ENCODE measurements around the gene DHX15. TPM values are rescaled to one million over a fixed set of nuclear protein-coding genes. Genes with fewer than 3 reads are reported as not detected.

The DHX15 gene
- total RNA-seq, 4 donors from 2014 or later: 86.8 to 113 (median 94.4) TPM

DNA sequence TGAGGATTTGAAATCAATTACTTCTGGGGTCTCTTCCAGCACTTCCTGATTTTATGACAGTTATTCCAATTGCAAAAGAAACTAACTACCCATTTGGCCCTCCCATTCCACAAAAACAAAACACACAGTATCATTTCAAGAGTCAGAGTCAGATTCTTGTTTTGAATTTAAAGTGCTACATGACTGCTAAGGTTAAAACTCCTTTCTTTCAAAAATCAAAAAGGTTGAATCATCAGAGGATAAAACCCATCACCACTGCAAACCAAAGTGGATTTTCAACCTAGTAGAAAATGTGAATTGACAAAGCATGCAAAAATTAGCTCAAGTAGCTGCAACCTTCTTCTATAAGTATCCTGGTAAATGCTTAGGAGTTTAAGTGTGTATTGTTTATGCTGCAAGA lies 67.4 kb downstream of the DHX15 start:
- no peak for TF ChIP-seq POLR2AphosphoS5 (IDR thresholded peaks at IDR 0.05)
- H3K27ac ChIP-seq (replicated peaks in 1 of 4): no peak overlapping the region
- H3K27me3 ChIP-seq: no peaks in the 10 kb centered on the region
- no peak overlapping the region for H3K4me3 ChIP-seq
- H3K36me3 ChIP-seq: peaks cover 0 to 25% (median 7%) of the 10 kb centered on the region in 4 donors
- no peak for DNase-seq (ENCODE audit: extremely low spot score)
- H3K9me3 ChIP-seq: no peaks in the 10 kb centered on the region
- intact Hi-C loops (cut with DNase I): no loop called here
- peaks cover 25 to 42% (median 35%) of the 10 kb centered on the region in 4 donors for H3K4me1 ChIP-seq

DNA sequence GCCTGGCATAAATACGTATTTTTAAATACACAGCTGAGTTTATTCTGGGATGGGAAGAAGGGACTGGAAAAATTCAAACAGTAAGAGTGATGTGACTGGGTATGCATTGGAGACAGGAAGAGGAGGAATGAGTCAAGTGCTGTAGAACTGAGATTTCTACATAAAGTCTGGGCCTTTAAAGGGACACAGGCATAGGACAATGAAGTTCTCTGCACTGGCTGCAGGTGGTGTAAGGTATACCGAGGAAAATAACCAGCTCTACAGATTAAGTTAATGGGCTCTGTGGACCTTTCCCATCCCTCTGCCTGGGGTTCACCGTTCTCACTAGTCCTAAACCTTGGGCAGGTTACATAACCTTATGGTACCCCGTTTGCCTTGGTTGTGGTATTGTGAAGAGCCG lies 68.7 kb downstream of the DHX15 start:
- Histone ChIP-seq H3K9me3 (no peaks in the 10 kb centered on the region), H3K36me3 (peaks cover 0 to 25% (median 7%) of the 10 kb centered on the region in 4 donors), H3K4me3 (no peak overlapping the region), H3K27me3 (no peaks in the 10 kb centered on the region), H3K4me1 (peaks cover 25 to 53% (median 43%) of the 10 kb centered on the region in 4 donors), H3K27ac (replicated peaks in 1 of 4) (no peak overlapping the region)
- DNase-seq (ENCODE audit: extremely low spot score): no peak
- TF ChIP-seq, protein P1, sequence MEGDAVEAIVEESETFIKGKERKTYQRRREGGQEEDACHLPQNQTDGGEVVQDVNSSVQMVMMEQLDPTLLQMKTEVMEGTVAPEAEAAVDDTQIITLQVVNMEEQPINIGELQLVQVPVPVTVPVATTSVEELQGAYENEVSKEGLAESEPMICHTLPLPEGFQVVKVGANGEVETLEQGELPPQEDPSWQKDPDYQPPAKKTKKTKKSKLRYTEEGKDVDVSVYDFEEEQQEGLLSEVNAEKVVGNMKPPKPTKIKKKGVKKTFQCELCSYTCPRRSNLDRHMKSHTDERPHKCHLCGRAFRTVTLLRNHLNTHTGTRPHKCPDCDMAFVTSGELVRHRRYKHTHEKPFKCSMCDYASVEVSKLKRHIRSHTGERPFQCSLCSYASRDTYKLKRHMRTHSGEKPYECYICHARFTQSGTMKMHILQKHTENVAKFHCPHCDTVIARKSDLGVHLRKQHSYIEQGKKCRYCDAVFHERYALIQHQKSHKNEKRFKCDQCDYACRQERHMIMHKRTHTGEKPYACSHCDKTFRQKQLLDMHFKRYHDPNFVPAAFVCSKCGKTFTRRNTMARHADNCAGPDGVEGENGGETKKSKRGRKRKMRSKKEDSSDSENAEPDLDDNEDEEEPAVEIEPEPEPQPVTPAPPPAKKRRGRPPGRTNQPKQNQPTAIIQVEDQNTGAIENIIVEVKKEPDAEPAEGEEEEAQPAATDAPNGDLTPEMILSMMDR (IDR thresholded peaks at IDR 0.05): no peak
- TF ChIP-seq POLR2AphosphoS5 (IDR thresholded peaks at IDR 0.05) (no peak), POLR2A (IDR thresholded peaks at IDR 0.05; ENCODE audit: low read depth) (no peak), EP300 (IDR thresholded peaks at IDR 0.05) (no peak)
- WGBS: 96% methylated on average over 5 of the region's 5 CpGs
- intact Hi-C loops (cut with DNase I): no loop called here

DNA sequence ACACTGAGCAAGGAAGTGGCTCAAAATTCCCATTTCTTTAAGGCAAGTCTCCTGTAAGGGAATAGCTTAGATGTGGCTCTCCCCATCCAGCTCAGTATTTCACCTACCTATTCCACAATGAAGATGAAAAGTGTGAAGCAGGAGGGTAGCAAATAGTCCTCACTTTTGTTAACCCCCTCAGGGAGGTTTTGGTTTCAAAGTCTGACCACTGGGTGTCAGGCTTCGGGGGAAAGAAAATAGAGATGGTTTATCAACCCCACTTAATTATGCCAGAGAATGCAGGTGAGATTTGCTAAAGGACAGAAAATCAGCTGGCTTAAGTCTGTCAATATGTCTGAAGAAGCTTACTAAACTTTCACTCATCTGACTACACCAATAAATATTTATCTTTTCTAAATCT lies 69.5 kb downstream of the DHX15 start:
- intact Hi-C loops (cut with DNase I): no loop called here
- H3K36me3 ChIP-seq: peaks cover 0 to 25% (median 7%) of the 10 kb centered on the region in 4 donors
- no peaks in the 10 kb centered on the region for H3K27me3 ChIP-seq
- no peak overlapping the region for H3K4me3 ChIP-seq
- TF ChIP-seq EP300 (IDR thresholded peaks at IDR 0.05) (no peak), POLR2A (IDR thresholded peaks at IDR 0.05; ENCODE audit: low read depth) (no peak), POLR2AphosphoS5 (IDR thresholded peaks at IDR 0.05) (no peak)
- TF ChIP-seq, protein P1 (IDR thresholded peaks at IDR 0.05): no peak
- WGBS: 79% methylated on average over 1 of the region's 1 CpG
- H3K4me1 ChIP-seq: peaks cover 25 to 49% (median 40%) of the 10 kb centered on the region in 4 donors
- no peak for DNase-seq (ENCODE audit: extremely low spot score)
- H3K27ac ChIP-seq (replicated peaks in 1 of 4): no peak overlapping the region
- H3K9me3 ChIP-seq: no peaks in the 10 kb centered on the region

DNA sequence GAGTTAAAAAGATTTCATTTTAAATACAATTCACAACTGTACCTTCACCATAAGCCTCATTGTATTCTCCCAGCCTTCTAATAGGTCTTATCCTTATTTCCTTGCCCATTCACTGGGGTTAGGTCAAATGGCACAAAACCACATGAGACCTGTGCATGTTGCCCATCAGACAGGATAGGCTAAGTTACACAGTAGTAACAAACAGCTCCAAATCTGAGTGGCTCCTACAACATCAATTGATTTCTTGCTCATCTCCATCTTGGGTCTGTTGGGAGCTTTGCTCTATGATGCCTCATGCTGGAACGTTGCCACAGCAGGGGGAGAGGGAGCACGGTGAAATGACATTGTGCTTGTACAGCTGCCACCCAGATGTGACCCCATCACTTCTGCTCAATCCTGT lies 70.6 kb downstream of the DHX15 start:
- H3K9me3 ChIP-seq: no peaks in the 10 kb centered on the region
- intact Hi-C loops (cut with DNase I): no loop called here
- H3K27ac ChIP-seq (replicated peaks in 1 of 4): no peak overlapping the region
- TF ChIP-seq POLR2A (IDR thresholded peaks at IDR 0.05; ENCODE audit: low read depth) (no peak), EP300 (IDR thresholded peaks at IDR 0.05) (no peak), POLR2AphosphoS5 (IDR thresholded peaks at IDR 0.05) (no peak)
- TF ChIP-seq, protein P1 (IDR thresholded peaks at IDR 0.05): no peak
- H3K4me3 ChIP-seq: no peak overlapping the region
- WGBS: 37% methylated on average over 2 of the region's 2 CpGs
- no peaks in the 10 kb centered on the region for H3K27me3 ChIP-seq
- no peak for DNase-seq (ENCODE audit: extremely low spot score)
- H3K36me3 ChIP-seq: peaks cover 0 to 15% (median 7%) of the 10 kb centered on the region in 4 donors
- H3K4me1 ChIP-seq: peaks cover 16 to 38% (median 29%) of the 10 kb centered on the region in 4 donors

DNA sequence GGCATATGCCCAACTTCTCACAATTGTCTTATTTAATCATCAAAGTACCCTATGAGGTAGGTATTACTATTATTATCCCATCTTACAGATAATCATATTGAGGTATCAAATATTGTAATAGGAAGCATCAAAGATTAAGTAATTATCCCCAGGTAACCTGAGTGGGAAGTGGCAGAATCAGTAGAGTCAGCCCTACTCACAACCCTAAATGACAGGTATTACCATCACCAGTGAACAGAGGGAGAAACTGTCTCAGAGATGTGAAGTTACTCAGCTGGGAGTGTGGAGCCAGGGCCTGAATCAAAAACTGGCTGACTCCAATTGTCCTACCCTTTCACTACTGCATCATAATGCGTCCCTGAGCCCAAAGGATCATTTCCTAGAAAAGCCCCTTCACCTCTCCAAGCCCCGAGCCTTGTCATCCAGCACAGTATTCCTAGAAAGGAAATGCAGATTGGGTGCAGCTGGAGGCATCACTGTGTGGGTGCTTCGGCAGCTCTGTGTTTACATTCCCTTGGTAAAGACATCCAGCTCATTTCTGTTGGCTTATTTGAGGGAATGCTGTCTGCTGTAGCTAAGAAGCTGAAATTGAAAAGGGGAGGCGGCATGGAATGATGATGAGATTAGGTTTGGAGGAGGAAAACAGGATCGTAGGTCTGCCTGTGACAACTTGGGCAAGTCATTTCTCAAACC lies 72.8 kb downstream of the DHX15 start:
- Histone ChIP-seq H3K9me3 (no peaks in the 10 kb centered on the region), H3K36me3 (peaks cover 0 to 10% (median 5%) of the 10 kb centered on the region in 4 donors), H3K27me3 (no peaks in the 10 kb centered on the region), H3K4me1 (peaks cover 0 to 24% (median 18%) of the 10 kb centered on the region in 4 donors), H3K4me3 (no peak overlapping the region), H3K27ac (replicated peaks in 1 of 4) (no peak overlapping the region)
- TF ChIP-seq POLR2A (IDR thresholded peaks at IDR 0.05; ENCODE audit: low read depth) (no peak), POLR2AphosphoS5 (IDR thresholded peaks at IDR 0.05) (no peak)
- intact Hi-C loops (cut with DNase I): no loop called here
- DNase-seq (ENCODE audit: extremely low spot score): no peak
- WGBS: 57% methylated on average over 5 of the region's 5 CpGs
